ENCODE measurements around the gene CNTNAP2.

The CNTNAP2 gene

GRCh38 chr7:146781352-146782116, 664.9 kb downstream of the CNTNAP2 start:
- no peak for DNase-seq (ENCODE audit: low spot score)

GRCh38 chr7:146787266-146787665, 670.7 kb downstream of the CNTNAP2 start:
- no peak for DNase-seq (ENCODE audit: low spot score)

- DNase-seq (ENCODE audit: low spot score) = no peak
Observed at GRCh38 chr7:146788008-146788407, 671.4 kb downstream of the CNTNAP2 start.

- no peak for DNase-seq (ENCODE audit: low spot score)
Observed at GRCh38 chr7:146791344-146792285, 675.0 kb downstream of the CNTNAP2 start.

GRCh38 chr7:146804620-146805019, 688.0 kb downstream of the CNTNAP2 start:
- DNase-seq (ENCODE audit: low spot score) = no peak

- DNase-seq (ENCODE audit: low spot score) = no peak
Observed at GRCh38 chr7:146805082-146805481, 688.5 kb downstream of the CNTNAP2 start.

- DNase-seq (ENCODE audit: low spot score) = no peak
Observed at GRCh38 chr7:146826329-146826728, 709.7 kb downstream of the CNTNAP2 start.

- DNase-seq (ENCODE audit: low spot score) = no peak
Observed at GRCh38 chr7:146830686-146831085, 714.1 kb downstream of the CNTNAP2 start.

GRCh38 chr7:146831875-146832274, 715.3 kb downstream of the CNTNAP2 start:
- DNase-seq (ENCODE audit: low spot score) = no peak

GRCh38 chr7:146844405-146844804, 727.8 kb downstream of the CNTNAP2 start:
- DNase-seq (ENCODE audit: low spot score) = no peak

GRCh38 chr7:146858690-146859089, 742.1 kb downstream of the CNTNAP2 start:
- no peak for DNase-seq (ENCODE audit: low spot score)

- no peak for DNase-seq (ENCODE audit: low spot score)
Observed at GRCh38 chr7:146861701-146862100, 745.1 kb downstream of the CNTNAP2 start.

- DNase-seq (ENCODE audit: low spot score) = no peak
Observed at GRCh38 chr7:146862415-146862814, 745.8 kb downstream of the CNTNAP2 start.

- DNase-seq (ENCODE audit: low spot score) = no peak
Observed at GRCh38 chr7:146864644-146865043, 748.0 kb downstream of the CNTNAP2 start.

- no peak for DNase-seq (ENCODE audit: low spot score)
Observed at GRCh38 chr7:146865696-146866095, 749.1 kb downstream of the CNTNAP2 start.

- DNase-seq (ENCODE audit: low spot score) = no peak
Observed at GRCh38 chr7:146874722-146875121, 758.1 kb downstream of the CNTNAP2 start.

GRCh38 chr7:146875237-146875785, 758.7 kb downstream of the CNTNAP2 start:
- DNase-seq (ENCODE audit: low spot score) = no peak

GRCh38 chr7:146875981-146876380, 759.4 kb downstream of the CNTNAP2 start:
- no peak for DNase-seq (ENCODE audit: low spot score)

- DNase-seq (ENCODE audit: low spot score) = no peak
Observed at GRCh38 chr7:146876411-146876810, 759.8 kb downstream of the CNTNAP2 start.

GRCh38 chr7:146878901-146879300, 762.3 kb downstream of the CNTNAP2 start:
- no peak for DNase-seq (ENCODE audit: low spot score)

GRCh38 chr7:146885231-146885630, 768.6 kb downstream of the CNTNAP2 start:
- no peak for DNase-seq (ENCODE audit: low spot score)

GRCh38 chr7:146889806-146890555, 773.4 kb downstream of the CNTNAP2 start:
- no peak for DNase-seq (ENCODE audit: low spot score)

Data from NAMALWA (cell line).